HG03342 (cell line): ENCODE measurements around the gene ARPIN.
"Not testable (repeated sequence)": the region's sequence is repeated elsewhere in the genome, so short reads cannot be mapped to it uniquely, and the experiment has no call there.

Source experiments
- ATAC-seq: cut with Tn5 transposase; IDR thresholded peaks from one replicate; pipeline ENCODE4 v1.9.1; 2021; ENCODE audit warnings: mild to moderate bottlenecking, moderate library complexity; ENCODE audit not compliant: unreplicated experiment

The ARPIN gene

DNA sequence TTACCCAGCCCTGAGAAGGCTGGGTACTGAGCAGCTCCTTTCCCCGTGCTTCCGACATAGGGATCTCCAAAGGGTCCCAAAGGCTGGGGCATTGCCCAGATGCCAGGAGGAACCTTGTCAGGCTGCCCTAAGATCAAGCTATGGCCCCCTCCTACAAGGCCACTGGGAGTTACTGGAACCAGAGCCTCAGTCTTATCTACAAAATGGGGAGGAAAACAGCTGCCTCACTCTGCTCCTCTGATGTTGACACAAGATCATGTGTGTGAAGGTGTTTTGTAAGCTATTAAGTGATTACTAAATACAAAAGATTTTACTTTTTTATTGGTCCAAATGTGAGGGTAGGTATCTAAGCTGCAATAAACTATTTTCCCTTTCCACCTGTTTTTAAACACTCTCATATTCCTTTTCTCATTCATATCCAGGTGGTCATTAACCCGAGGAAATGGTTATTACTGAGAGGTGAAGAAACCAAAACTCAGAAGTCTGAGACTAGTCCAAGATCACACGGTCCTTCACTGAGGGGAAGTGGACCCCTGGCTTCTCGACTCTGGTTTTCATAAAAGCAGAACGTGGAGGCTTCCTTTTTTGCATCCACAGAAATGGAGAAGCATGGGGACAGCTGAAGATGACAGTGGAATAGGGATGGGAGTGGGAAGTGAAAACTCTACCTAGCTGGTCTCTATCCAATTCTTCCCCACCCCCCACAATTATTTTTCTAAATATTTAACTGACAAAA, 1.7 kb downstream of the ARPIN start:
- ATAC-seq = no peak

DNA sequence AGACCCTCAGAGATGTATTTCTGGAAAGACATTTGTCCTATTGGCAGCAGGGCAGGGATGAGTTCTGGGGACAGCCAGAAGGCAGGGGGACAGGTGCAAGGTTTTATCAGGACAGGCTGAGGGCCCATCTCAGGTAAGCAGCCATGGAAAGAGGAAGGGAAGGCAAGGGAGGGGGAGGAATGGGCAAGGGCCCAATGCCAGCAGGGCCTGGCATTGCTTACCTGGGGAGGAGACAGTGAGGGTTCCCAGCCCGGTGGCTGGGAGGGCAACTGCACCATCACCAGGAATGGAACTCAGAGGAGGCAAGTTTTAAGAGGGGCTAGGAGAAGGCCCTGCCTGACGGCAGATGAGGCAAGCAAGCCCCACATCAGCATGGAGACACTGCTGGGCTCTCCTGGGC, 3.1 kb downstream of the ARPIN start:
- no peak for ATAC-seq

- no peak for ATAC-seq
Measured at GRCh38 chr15:89908226-89908625, 4.5 kb downstream of the ARPIN start.

DNA sequence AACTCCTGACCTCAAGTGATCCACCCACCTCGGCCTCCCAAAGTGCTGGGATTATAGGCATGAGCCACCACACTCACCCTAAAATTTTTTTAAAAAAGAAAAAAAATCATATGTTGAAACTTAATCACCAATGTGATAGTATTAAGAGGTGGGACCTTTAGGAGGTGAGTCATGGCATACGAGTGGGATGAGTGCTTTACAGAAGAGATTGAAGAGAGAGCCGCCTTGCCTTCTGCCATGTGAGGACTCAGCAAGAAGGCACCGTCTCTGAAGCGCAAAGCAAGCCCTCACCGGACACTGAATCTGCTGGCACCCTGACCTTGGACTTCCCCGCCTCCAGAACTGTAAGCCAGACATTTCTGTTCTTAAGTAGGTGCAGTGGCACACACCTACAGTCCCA, 5.5 kb downstream of the ARPIN start:
- ATAC-seq = no peak

DNA sequence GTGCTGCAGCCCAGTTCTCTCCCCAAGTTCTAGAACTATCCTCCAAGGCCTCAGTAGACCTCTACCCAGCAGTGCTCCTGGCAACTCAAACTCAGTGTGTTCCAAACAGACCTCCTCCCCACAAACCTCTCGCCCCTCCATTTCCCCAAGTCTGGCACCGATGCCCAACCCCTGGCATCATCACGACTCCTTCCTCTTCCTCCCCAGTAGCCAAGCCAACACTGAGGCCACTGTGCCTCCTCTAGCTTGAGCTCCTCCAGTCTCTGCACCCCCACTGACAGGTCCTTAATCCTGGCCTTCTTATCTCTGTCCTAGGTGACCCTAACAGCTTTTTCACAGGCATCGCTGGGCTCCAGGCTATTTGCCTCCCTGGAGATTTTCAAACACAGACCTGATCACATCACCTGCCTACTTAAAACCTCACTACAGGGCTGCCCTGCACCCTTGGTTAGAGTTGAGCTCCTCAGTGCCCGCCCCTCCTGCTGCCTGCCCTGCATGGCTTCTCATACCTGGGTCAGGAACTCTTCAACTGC, 6.8 kb downstream of the ARPIN start:
- ATAC-seq = no peak

DNA sequence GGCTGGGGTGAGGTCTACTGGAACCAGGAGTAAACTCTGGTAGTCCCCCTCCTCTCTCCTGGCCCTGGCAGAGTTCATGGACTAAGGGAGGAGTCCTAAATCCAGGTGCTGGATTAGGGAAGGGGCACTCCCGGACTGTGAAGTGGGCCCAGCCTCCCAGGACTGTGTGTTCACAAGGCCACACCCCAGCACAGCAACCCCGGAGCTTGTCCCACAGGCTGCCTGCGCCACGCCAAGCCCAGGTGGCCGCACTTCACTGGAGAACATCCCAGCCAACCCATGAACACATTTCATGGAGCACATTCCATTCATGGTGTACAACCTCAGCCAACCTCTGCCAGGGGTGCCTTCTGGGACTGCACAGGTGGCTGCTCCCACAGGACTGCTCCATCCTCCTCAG, 8.2 kb downstream of the ARPIN start:
- no peak for ATAC-seq

DNA sequence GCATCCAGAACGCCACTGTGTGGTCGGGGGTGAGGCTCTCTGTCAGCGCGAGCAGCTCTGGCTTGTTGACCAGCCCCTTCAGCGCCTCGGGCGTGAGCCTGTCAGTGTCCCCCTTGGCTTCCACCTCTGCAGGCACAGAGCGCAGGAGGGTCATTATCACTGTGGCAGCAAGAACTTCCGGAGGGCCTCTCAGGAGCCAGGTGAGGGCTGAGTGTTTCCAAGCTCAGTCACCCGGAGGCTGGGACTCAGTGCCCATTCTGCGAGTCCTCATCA, 9.0 kb downstream of the ARPIN start:
- ATAC-seq = no peak

- ATAC-seq = no peak
Measured at GRCh38 chr15:89903015-89903857, 9.5 kb downstream of the ARPIN start.

DNA sequence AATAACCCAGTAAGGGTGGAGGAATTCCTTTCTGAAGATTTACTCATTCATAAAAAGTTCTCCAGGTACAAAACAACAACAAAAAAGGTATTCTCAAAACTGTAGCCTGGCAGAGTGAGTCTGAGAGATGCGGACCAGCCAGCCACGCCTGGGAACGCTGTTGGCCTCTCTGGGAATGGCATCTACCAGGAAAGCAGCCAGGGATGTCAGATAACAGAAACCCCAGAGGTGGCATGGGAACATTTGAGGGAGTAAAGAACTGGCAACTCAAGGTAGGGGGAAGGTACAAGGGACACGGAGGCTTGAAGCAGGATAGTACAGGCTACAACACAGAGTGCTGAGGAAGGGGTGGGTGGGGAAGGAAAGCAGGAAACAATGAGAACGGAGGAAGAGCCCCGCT, 11.9 kb downstream of the ARPIN start:
- ATAC-seq = no peak

GRCh38 chr15:89899951-89900567, 12.7 kb downstream of the ARPIN start:
- no peak for ATAC-seq

- ATAC-seq = no peak
Measured at GRCh38 chr15:89899295-89899945, 13.3 kb downstream of the ARPIN start.

DNA sequence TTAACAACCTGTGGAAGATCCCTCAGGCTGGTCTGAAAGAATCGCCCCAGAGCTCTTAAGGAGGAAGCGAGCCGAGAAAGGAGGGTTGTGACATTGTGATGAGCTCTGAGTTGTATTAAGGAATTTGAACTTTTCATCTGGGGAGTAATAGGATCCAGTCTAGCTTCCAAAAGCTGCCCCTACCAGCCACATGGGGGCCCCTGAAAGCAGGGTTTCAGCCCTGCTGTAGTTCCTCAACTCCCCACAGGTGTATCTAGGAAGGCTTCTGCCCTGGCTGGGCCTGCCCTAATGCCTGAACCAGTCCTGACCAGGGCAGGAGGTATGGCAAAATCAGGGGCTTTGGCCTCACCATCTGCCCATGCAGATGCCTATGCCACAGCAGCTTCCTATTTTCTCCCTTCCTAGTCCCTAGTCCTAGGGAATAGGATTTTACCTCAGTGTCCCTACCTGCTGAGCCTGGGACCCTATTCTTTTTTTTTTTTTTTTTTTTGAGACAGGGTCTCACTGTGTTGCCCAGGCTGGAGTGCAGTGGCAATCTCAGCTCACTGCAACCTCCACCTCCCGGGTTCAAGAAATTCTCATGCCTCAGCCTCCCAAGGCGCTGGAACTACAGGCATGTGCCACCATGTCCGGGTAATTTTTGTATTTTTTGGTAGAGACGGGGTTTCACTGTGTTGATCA, 14.0 kb downstream of the ARPIN start:
- peak; percentile 66 for ATAC-seq

DNA sequence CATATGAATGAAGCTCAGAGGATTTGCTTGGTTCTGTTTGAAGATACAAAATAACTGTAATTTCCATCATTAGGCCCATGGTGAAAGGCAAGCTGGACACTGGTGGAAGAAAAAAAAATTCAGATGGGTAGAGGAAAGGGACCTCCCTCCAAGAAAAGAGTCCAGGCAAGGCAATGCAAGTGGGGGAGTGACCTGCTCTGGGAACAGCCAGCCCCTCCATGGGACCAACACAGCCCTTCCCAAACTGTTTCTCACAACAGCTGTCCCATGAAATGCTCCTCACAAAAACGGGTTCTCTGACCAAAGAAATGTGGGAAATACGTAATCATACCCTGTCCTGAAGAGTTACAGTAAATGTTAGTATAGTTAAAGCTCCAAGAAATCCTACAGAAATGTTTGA, 14.6 kb downstream of the ARPIN start:
- no peak for ATAC-seq

- peak; percentile 90 for ATAC-seq
Measured at GRCh38 chr15:89893696-89894447, 18.9 kb downstream of the ARPIN start, which contains the start of gene AP3S2. AP3S2 (minus strand) TSS chr15:89893994; CDS start chr15:89893949, 45 bp downstream.

DNA sequence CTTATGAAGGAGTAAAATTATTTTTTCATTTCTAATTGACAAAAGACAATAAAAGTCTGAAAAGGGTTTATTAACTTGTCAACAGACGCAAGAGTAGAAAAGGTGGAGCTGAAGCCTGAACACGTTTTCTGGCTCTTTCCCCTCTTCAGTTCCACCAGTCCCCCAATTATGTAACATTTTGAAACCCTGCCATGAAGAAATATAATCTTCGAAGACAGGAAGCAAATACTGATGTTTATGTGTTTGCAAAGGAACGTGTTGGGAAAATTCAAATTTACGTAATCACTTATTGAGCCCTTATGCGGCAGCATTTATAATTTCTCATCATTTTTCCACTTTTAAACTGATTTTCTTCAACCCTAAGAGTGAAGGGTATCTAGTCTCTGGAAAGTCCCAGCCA, 19.7 kb downstream of the ARPIN start:
- ATAC-seq = no peak

GRCh38 chr15:89888214-89888804, 24.4 kb downstream of the ARPIN start:
- no peak for ATAC-seq

DNA sequence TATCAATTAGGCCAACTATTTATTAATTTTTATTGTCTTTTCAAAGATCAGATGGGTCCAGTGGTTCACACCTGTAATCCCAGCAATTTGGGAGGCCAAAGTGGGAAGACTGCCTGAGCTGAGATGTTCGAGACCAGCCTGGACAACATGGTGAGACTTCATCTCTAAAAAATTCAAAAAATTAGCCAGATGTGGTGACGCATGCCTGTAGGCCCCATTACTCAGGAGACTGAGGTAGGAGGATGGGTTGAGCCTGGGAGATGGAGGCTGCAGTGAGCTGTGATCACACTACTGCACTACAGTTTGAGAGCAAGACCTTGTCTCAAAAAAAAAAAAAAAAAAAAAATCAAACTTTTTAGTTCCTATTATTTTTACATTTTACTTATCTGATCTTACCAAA, 27.1 kb downstream of the ARPIN start:
- ATAC-seq = no peak

- not testable (repeated sequence) for ATAC-seq
Measured at GRCh38 chr15:89885179-89885578, 27.6 kb downstream of the ARPIN start.

DNA sequence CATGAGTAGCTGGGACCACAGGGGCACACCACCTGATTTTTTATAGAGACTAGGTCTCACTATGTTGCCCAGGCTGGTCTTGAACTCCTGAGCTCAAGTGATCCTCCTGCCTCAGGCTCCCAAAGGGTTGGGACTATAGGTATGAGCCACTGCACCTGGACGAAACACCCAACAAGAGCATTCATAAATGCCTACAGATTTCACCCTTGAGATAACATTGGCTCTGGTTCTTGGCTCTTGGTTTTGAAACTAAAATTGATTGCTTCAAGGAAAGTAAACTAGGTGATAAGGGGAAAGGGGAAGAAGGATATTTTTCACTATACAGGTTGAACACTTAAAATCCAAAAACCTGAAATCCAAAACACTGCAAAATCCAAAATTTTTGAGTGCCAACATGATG, 29.2 kb downstream of the ARPIN start:
- no peak for ATAC-seq

DNA sequence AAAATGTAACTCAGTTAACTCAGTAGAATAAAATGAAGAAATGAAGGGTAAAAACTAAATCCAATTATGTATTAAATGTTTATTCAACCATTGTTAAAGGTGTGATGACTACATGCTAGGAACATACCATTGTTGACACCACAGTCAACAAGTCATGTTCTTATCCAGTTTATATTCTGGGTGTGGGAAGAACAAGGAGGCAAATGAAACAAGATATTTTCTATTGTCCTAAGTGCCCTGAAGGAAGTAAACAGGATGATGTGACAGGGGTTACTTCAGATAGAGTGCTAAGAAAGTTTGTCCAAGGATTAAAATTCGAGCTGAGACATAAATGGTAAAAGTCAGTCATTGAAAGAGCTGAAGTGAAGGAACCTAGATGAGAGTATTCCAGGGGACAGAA, 32.0 kb downstream of the ARPIN start:
- no peak for ATAC-seq
